MCF 10A (cell line): ENCODE measurements around the gene ARPC1B. TPM values are rescaled to one million over a fixed set of nuclear protein-coding genes. Genes with fewer than 3 reads are reported as not detected.
"Not testable (repeated sequence)": the region's sequence is repeated elsewhere in the genome, so short reads cannot be mapped to it uniquely, and the experiment has no call there.

Experiments
- BruUV-seq: library from RNA; stranded (reverse); fragments of 400-500 nt; replicated peaks from 2 replicates; lab custom pipeline; 2021; lab: Mats Ljungman, UMichigan
- CTCF ChIA-PET: fragments of 300-600 bp; sonication (Branson Sonifier 250); formaldehyde crosslinking; extraction: SDS; loops from one replicate; lab custom pipeline; 2021; ENCODE audit warnings: antibody characterized with exemption, inconsistent platforms; lab: Yijun Ruan, JAX
- POLR2A ChIA-PET: fragments of 300-600, 350-650 bp; sonication (Branson Sonifier 250); formaldehyde crosslinking; extraction: SDS; loops from one replicate; lab custom pipeline; 2020; ENCODE audit warnings: antibody characterized with exemption, inconsistent platforms; lab: Yijun Ruan, JAX
- DNase-seq: peaks from one replicate; pipeline ENCODE4 v3.0.0-alpha.2; 2018; ENCODE audit not compliant: unreplicated experiment
- H3K27ac Mint-ChIP-seq: one replicate; pipeline ENCODE4 v1.8.0; 2022; ENCODE audit warnings: mild to moderate bottlenecking, low read depth, mixed read lengths; ENCODE audit not compliant: unreplicated experiment
- H3K27me3 Mint-ChIP-seq: one replicate; pipeline ENCODE4 v1.8.0; 2022; ENCODE audit warnings: mixed read lengths; ENCODE audit not compliant: insufficient read depth, unreplicated experiment
- H3K36me3 Mint-ChIP-seq: one replicate; pipeline ENCODE4 v1.8.0; 2022; ENCODE audit warnings: mild to moderate bottlenecking, moderate library complexity, mixed read lengths; ENCODE audit not compliant: insufficient read depth, unreplicated experiment
- H3K4me1 Mint-ChIP-seq: one replicate; pipeline ENCODE4 v1.8.0; 2022; ENCODE audit warnings: mixed read lengths; ENCODE audit not compliant: insufficient read depth, unreplicated experiment
- H3K4me3 Mint-ChIP-seq: one replicate; pipeline ENCODE4 v1.8.0; 2022; ENCODE audit warnings: mild to moderate bottlenecking, moderate library complexity, mixed read lengths; ENCODE audit not compliant: unreplicated experiment
- H3K9me3 Mint-ChIP-seq: one replicate; pipeline ENCODE4 v1.8.0; 2022; ENCODE audit warnings: mixed read lengths; ENCODE audit not compliant: unreplicated experiment
- intact Hi-C: fragments of 100-400 bp; cut with micrococcal nuclease; formaldehyde crosslinking; loops from 2 replicates; pipeline ENCODE4 v1.14.1; 2022
- total RNA-seq: library from RNA; stranded (reverse); gene quantifications from 2 replicates; pipeline ENCODE4 v1.2.3, GENCODE V29; 2022
- TF ChIP-seq, protein P1 (sequence below): fragments of 200-600 bp; IDR thresholded peaks from one replicate; pipeline ENCODE4 v1.8.0; 2022; ENCODE audit warnings: antibody characterized with exemption, mild to moderate bottlenecking; ENCODE audit not compliant: unreplicated experiment

Gene ARPC1B
- total RNA-seq, 1 experiment from 2014 or later, result 174 TPM

- BruUV-seq, result TSS peak; percentile 54
- no peak for DNase-seq
- H3K36me3 Mint-ChIP-seq, result peaks cover 66% of the 10 kb centered on the region
- peaks cover 26% of the 10 kb centered on the region for H3K4me1 Mint-ChIP-seq
- POLR2A ChIA-PET, result interaction anchor here (0.5 to 4.0 kb wide), 42 partner anchors 9 to 1129 kb away, joined by 3 to 46 read pairs (median 5); partner anchors contain the start of genes ARPC1A, ATP5MF, CPSF4 and KPNA7
- CTCF ChIA-PET, result interaction anchor here (0.6 to 0.9 kb wide), 2 partner anchors 44 to 49 kb away, joined by 3 to 4 read pairs; no protein-coding TSS in a partner anchor
- peak overlapping the region; percentile 98 for H3K27ac Mint-ChIP-seq
- TF ChIP-seq, protein P1, sequence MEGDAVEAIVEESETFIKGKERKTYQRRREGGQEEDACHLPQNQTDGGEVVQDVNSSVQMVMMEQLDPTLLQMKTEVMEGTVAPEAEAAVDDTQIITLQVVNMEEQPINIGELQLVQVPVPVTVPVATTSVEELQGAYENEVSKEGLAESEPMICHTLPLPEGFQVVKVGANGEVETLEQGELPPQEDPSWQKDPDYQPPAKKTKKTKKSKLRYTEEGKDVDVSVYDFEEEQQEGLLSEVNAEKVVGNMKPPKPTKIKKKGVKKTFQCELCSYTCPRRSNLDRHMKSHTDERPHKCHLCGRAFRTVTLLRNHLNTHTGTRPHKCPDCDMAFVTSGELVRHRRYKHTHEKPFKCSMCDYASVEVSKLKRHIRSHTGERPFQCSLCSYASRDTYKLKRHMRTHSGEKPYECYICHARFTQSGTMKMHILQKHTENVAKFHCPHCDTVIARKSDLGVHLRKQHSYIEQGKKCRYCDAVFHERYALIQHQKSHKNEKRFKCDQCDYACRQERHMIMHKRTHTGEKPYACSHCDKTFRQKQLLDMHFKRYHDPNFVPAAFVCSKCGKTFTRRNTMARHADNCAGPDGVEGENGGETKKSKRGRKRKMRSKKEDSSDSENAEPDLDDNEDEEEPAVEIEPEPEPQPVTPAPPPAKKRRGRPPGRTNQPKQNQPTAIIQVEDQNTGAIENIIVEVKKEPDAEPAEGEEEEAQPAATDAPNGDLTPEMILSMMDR, result no peak
- peak overlapping the region; percentile 97 for H3K4me3 Mint-ChIP-seq
- H3K9me3 Mint-ChIP-seq, result no peaks in the 10 kb centered on the region
- intact Hi-C loops, result loop anchor here (2.0 kb wide), 1 partner anchor 30 kb away; no protein-coding TSS in a partner anchor
- no peaks in the 10 kb centered on the region for H3K27me3 Mint-ChIP-seq
Measured at GRCh38 chr7:99409192-99409572, 34.7 kb downstream of the ARPC1B start.

GRCh38 chr7:99409806-99410205 is 35.3 kb downstream of the ARPC1B start:
- Mint-ChIP-seq H3K27me3 (no peaks in the 10 kb centered on the region), H3K4me1 (peaks cover 23% of the 10 kb centered on the region), H3K36me3 (peaks cover 66% of the 10 kb centered on the region), H3K4me3 (peak overlapping the region; percentile 97), H3K9me3 (no peaks in the 10 kb centered on the region), H3K27ac (peak overlapping the region; percentile 98)
- ChIA-PET CTCF (no interaction called here), POLR2A (interaction anchor here (0.6 to 3.9 kb wide), 15 partner anchors 10 to 1129 kb away, joined by 3 to 33 read pairs (median 5); partner anchors contain the start of genes ATP5MF, CPSF4, KPNA7 and PTCD1)
- intact Hi-C loops, result loop anchor here (2.0 kb wide), 1 partner anchor 31 kb away; no protein-coding TSS in a partner anchor
- TF ChIP-seq, protein P1, result no peak
- DNase-seq, result no peak
- BruUV-seq, result no TSS peak

DNA sequence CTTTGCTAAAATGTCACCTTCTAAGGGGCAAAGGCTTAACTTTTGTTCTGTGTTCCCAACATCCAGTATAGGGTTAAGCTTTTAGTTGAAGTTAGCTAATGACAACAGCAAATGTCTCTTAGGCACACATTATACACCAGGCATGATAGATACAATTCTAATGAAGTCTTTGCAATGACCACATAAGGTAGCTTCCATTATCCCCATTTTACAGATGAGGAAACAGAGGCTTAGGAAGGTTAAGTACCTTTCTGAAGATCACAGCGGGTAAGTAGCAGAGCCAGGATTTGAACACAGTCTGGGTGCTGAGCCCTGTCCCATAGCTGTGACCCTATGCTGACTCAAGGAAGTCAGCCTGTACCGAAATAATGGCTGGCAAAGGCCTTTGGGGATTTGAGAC is 36.1 kb downstream of the ARPC1B start:
- peaks cover 27% of the 10 kb centered on the region for H3K4me1 Mint-ChIP-seq
- H3K9me3 Mint-ChIP-seq, result no peaks in the 10 kb centered on the region
- H3K36me3 Mint-ChIP-seq, result peaks cover 71% of the 10 kb centered on the region
- TF ChIP-seq, protein P1, result no peak
- no peaks in the 10 kb centered on the region for H3K27me3 Mint-ChIP-seq
- POLR2A ChIA-PET, result interaction anchor here (0.6 to 3.9 kb wide), 6 partner anchors 8 to 55 kb away, joined by 3 to 19 read pairs (median 4); partner anchors contain the start of gene ATP5MF
- CTCF ChIA-PET, result interaction anchor here (0.6 to 0.7 kb wide), 3 partner anchors 35 to 497 kb away, joined by 3 to 4 read pairs (median 3); no protein-coding TSS in a partner anchor
- peak overlapping the region; percentile 97 for H3K4me3 Mint-ChIP-seq
- H3K27ac Mint-ChIP-seq, result no peak overlapping the region
- no peak for DNase-seq
- BruUV-seq, result no TSS peak
- intact Hi-C loops, result no loop called here

DNA sequence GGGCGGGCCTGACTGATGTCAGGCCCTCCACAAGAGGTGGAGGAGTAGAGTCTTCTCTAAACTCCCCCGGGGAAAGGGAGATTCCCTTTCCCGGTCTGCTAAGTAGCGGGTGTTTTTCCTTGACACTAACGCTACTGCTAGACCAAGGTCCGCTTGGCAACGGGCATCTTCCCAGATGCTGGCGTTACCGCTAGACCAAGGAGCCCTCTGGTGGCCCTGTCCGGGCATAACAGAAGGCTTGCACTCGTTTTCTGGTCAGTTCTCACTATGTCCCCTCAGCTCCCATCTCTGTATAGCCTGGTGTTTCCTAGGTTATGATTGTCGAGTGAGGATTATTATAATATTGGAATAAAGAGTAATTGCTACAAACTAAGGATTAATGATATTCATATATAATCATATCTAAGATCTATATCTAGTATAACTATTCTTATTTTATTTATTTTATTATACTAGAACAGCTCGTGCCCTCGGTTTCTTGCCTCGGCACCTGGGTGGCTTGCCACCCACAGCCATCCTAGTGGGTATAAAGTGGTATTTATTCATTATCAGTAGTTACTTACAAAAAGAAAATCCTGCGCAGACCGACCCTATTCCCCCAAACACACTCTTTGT is 41.1 kb downstream of the ARPC1B start:
- BruUV-seq, H3K9me3 Mint-ChIP-seq, H3K4me3 Mint-ChIP-seq, H3K27ac Mint-ChIP-seq, H3K27me3 Mint-ChIP-seq: not testable (repeated sequence)
- CTCF ChIA-PET, result interaction anchor here (0.6 to 1.4 kb wide), 7 partner anchors 10 to 106 kb away, joined by 3 to 4 read pairs (median 3); no protein-coding TSS in a partner anchor
- peak; percentile 67 for DNase-seq
- POLR2A ChIA-PET, result interaction anchor here (0.6 to 0.8 kb wide), 2 partner anchors 44 to 80 kb away, joined by 4 read pairs; no protein-coding TSS in a partner anchor
- TF ChIP-seq, protein P1, result peak; percentile 72
- intact Hi-C loops, result loop anchor here (1.0 kb wide), 1 partner anchor 50 kb away; no protein-coding TSS in a partner anchor
- H3K36me3 Mint-ChIP-seq, result peaks cover 99% of the 10 kb centered on the region
- H3K4me1 Mint-ChIP-seq, result peaks cover 14% of the 10 kb centered on the region
